ENCODE data around the gene FOXD4L6. TPM values are rescaled to one million over a fixed set of nuclear protein-coding genes. Genes with fewer than 3 reads are reported as not detected.
"Not testable (repeated sequence)": the region's sequence is repeated elsewhere in the genome, so short reads cannot be mapped to it uniquely, and the experiment has no call there.

FOXD4L6 gene
- total RNA-seq, 1 donor from 2014 or later: not detected

GRCh38 chr9:41106472-41107116 is 21.9 kb downstream of the FOXD4L6 start:
- ATAC-seq: peak; percentile 39
- intact Hi-C loops (cut with DNase I): not testable (repeated sequence)

GRCh38 chr9:41105557-41106253 is 22.8 kb downstream of the FOXD4L6 start:
- peak; percentile 51 for DNase-seq (ENCODE audit: missing footprints)
- ATAC-seq; intact Hi-C loops (cut with DNase I): not testable (repeated sequence)

More at GRCh38 chr9:41106472-41107116, 21.9 kb downstream of the FOXD4L6 start:
- not testable (repeated sequence) for DNase-seq (ENCODE audit: missing footprints)

- intact Hi-C loops (cut with DNase I); DNase-seq (ENCODE audit: missing footprints): not testable (repeated sequence)
- ATAC-seq: peak; percentile 39
Measured at GRCh38 chr9:41104542-41104941, 23.9 kb downstream of the FOXD4L6 start.

- peak; percentile 45 for DNase-seq (ENCODE audit: missing footprints)
- not testable (repeated sequence) for ATAC-seq
Measured at GRCh38 chr9:41100508-41100907, 28.0 kb downstream of the FOXD4L6 start.

GRCh38 chr9:41098759-41099158 is 29.7 kb downstream of the FOXD4L6 start:
- intact Hi-C loops (cut with DNase I); ATAC-seq; DNase-seq (ENCODE audit: missing footprints): not testable (repeated sequence)

More at GRCh38 chr9:41100508-41100907, 28.0 kb downstream of the FOXD4L6 start:
- intact Hi-C loops (cut with DNase I): not testable (repeated sequence)

- DNase-seq (ENCODE audit: missing footprints): not testable (repeated sequence)
Measured at GRCh38 chr9:41095060-41095459, 33.4 kb downstream of the FOXD4L6 start.

GRCh38 chr9:41094010-41094773 is 34.3 kb downstream of the FOXD4L6 start:
- intact Hi-C loops (cut with DNase I); ATAC-seq; DNase-seq (ENCODE audit: missing footprints): not testable (repeated sequence)

More at GRCh38 chr9:41095060-41095459, 33.4 kb downstream of the FOXD4L6 start:
- peak; percentile 58 for ATAC-seq
- intact Hi-C loops (cut with DNase I): not testable (repeated sequence)

GRCh38 chr9:41090922-41091321 is 37.6 kb downstream of the FOXD4L6 start:
- ATAC-seq; DNase-seq (ENCODE audit: missing footprints); intact Hi-C loops (cut with DNase I): not testable (repeated sequence)

GRCh38 chr9:41090386-41090785 is 38.1 kb downstream of the FOXD4L6 start:
- intact Hi-C loops (cut with DNase I); ATAC-seq; DNase-seq (ENCODE audit: missing footprints): not testable (repeated sequence)

- ATAC-seq: peak; percentile 66
- intact Hi-C loops (cut with DNase I); DNase-seq (ENCODE audit: missing footprints): not testable (repeated sequence)
Measured at GRCh38 chr9:41088450-41089059, 39.9 kb downstream of the FOXD4L6 start.

- intact Hi-C loops (cut with DNase I); DNase-seq (ENCODE audit: missing footprints); ATAC-seq: not testable (repeated sequence)
Measured at GRCh38 chr9:41087929-41088328, 40.6 kb downstream of the FOXD4L6 start.

- ATAC-seq (peak; percentile 63), DNase-seq (ENCODE audit: missing footprints) (peak; percentile 26)
- intact Hi-C loops (cut with DNase I): not testable (repeated sequence)
Measured at GRCh38 chr9:41087157-41087780, 41.2 kb downstream of the FOXD4L6 start.

GRCh38 chr9:41086685-41087084 is 41.8 kb downstream of the FOXD4L6 start:
- DNase-seq (ENCODE audit: missing footprints); ATAC-seq; intact Hi-C loops (cut with DNase I): not testable (repeated sequence)

- DNase-seq (ENCODE audit: missing footprints); intact Hi-C loops (cut with DNase I); ATAC-seq: not testable (repeated sequence)
Measured at GRCh38 chr9:41086215-41086614, 42.3 kb downstream of the FOXD4L6 start.

- DNase-seq (ENCODE audit: missing footprints); intact Hi-C loops (cut with DNase I); ATAC-seq: not testable (repeated sequence)
Measured at GRCh38 chr9:41082358-41082757, 46.1 kb downstream of the FOXD4L6 start.

- intact Hi-C loops (cut with DNase I); ATAC-seq: not testable (repeated sequence)
Measured at GRCh38 chr9:41079464-41079863, 49.0 kb downstream of the FOXD4L6 start.

GRCh38 chr9:41077586-41077985 is 50.9 kb downstream of the FOXD4L6 start:
- ATAC-seq; intact Hi-C loops (cut with DNase I); DNase-seq (ENCODE audit: missing footprints): not testable (repeated sequence)

More at GRCh38 chr9:41079464-41079863, 49.0 kb downstream of the FOXD4L6 start:
- DNase-seq (ENCODE audit: missing footprints): not testable (repeated sequence)
